ENCODE data around the gene MARCKSL1.

MARCKSL1 gene

DNA sequence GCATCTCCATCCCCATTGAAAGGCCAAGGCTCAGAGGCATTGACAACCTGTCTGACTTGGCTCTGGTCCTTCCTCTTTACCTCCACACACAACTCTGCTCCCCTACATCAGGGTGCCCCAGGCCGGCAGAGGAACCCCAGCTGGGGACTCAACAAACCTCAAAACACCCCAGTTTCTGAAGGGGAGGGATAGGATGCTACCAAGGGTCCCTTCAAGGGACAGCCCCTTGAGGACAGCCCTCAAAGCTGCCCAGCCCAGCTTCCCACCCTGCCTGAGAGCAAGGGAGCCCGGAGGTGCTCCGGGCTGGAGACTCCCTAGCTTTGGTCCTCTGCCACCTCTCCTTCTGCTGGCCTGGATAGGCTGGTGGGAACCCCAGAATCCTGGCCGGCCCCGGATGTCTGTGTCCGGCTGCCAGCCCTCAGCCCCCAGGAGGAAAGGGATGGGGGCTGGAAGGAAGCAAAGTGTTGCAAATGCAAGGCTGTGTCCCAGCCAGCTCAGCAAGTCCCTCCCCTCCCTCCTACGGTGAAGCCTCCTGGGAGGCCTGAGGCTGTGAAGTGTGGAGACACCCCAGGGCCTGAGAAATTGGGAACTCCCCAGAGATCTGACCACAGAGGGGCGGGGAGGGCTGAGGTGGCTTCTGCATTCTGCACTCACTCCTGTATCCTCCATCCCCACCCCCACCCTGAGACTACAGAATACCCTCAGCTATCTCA lies 1.1 kb upstream of the MARCKSL1 start:
- H3K9ac ChIP-seq (ENCODE audit: low read length), result no peak overlapping the region
- H3K27me3 ChIP-seq (ENCODE audit: insufficient read depth, low read length), result no peaks in the 10 kb centered on the region
- no peak overlapping the region for H3K23ac ChIP-seq (ENCODE audit: low read length)
- H4K8ac ChIP-seq (ENCODE audit: low read depth, low read length), result no peak overlapping the region
- no CpG with 5 or more reads among the region's 8 CpGs for WGBS (ENCODE audit: extremely low coverage, insufficient coverage, insufficient read length)
- H2BK5ac ChIP-seq (ENCODE audit: low read depth, low read length, poor library complexity), result no peak overlapping the region
- no peak overlapping the region for H4K12ac ChIP-seq (ENCODE audit: low read depth, low read length)
- peak in 1 of 2 donors; percentile 41 for DNase-seq
- no peak overlapping the region for H2BK12ac ChIP-seq (ENCODE audit: low read length)
- H3K4me2 ChIP-seq (ENCODE audit: low read length), result peak overlapping the region; percentile 60
- no peak overlapping the region for H3K14ac ChIP-seq (ENCODE audit: low read length)
- H3K79me2 ChIP-seq (ENCODE audit: control insufficient read depth, insufficient read depth, low read length, poor library complexity), result peaks cover 16% of the 10 kb centered on the region
- H3K36me3 ChIP-seq (ENCODE audit: control insufficient read depth in 1 of 2, insufficient read depth in 2 of 2, low read length in 2 of 2), result peaks cover 15 to 20% of the 10 kb centered on the region in 2 experiments
- no peak overlapping the region for H2AFZ ChIP-seq (ENCODE audit: insufficient read depth, low read length, poor library complexity)
- no peak overlapping the region for H3K4me3 ChIP-seq (ENCODE audit: low read depth, low read length)
- no peak overlapping the region for H2AK5ac ChIP-seq (ENCODE audit: low read length)
- no peak overlapping the region for H3K4ac ChIP-seq (ENCODE audit: low read depth, low read length)
- no peak overlapping the region for H2BK120ac ChIP-seq (ENCODE audit: insufficient read depth, low read length, poor library complexity)
- no peak overlapping the region for H3K18ac ChIP-seq (ENCODE audit: low read length)
- H3K27ac ChIP-seq (ENCODE audit: low read depth, low read length), result no peak overlapping the region
- H3K9me3 ChIP-seq (ENCODE audit: insufficient read depth, low read depth, low read length), result no peaks in the 10 kb centered on the region
- peaks cover 30% of the 10 kb centered on the region for H3K79me1 ChIP-seq (ENCODE audit: low read length)
- peak overlapping the region; percentile 75 for H4K91ac ChIP-seq (ENCODE audit: low read depth, low read length)
- peaks cover 58 to 68% of the 10 kb centered on the region in 2 experiments for H3K4me1 ChIP-seq (ENCODE audit: control insufficient read depth in 1 of 2, insufficient read depth in 2 of 2, low read length in 2 of 2)

- no peaks in the 10 kb centered on the region for H3K27me3 ChIP-seq (ENCODE audit: insufficient read depth, low read length)
- no peak overlapping the region for H2BK5ac ChIP-seq (ENCODE audit: low read depth, low read length, poor library complexity)
- H4K91ac ChIP-seq (ENCODE audit: low read depth, low read length), result peak overlapping the region; percentile 75
- no peak overlapping the region for H3K9ac ChIP-seq (ENCODE audit: low read length)
- no peak overlapping the region for H2AFZ ChIP-seq (ENCODE audit: insufficient read depth, low read length, poor library complexity)
- no peak overlapping the region for H3K4ac ChIP-seq (ENCODE audit: low read depth, low read length)
- H3K79me2 ChIP-seq (ENCODE audit: control insufficient read depth, insufficient read depth, low read length, poor library complexity), result peaks cover 16% of the 10 kb centered on the region
- H3K14ac ChIP-seq (ENCODE audit: low read length), result peak overlapping the region; percentile 29
- peak overlapping the region; percentile 50 for H3K4me3 ChIP-seq (ENCODE audit: low read depth, low read length)
- no peak for DNase-seq
- no peak overlapping the region for H2BK12ac ChIP-seq (ENCODE audit: low read length)
- H3K79me1 ChIP-seq (ENCODE audit: low read length), result peaks cover 33% of the 10 kb centered on the region
- no peak overlapping the region for H2AK5ac ChIP-seq (ENCODE audit: low read length)
- H3K4me1 ChIP-seq (ENCODE audit: control insufficient read depth in 1 of 2, insufficient read depth in 2 of 2, low read length in 2 of 2), result peaks cover 63 to 69% of the 10 kb centered on the region in 2 experiments
- H4K12ac ChIP-seq (ENCODE audit: low read depth, low read length), result no peak overlapping the region
- no peaks in the 10 kb centered on the region for H3K9me3 ChIP-seq (ENCODE audit: insufficient read depth, low read depth, low read length)
- peaks cover 21 to 26% of the 10 kb centered on the region in 2 experiments for H3K36me3 ChIP-seq (ENCODE audit: control insufficient read depth in 1 of 2, insufficient read depth in 2 of 2, low read length in 2 of 2)
- no CpG with 5 or more reads among the region's 15 CpGs for WGBS (ENCODE audit: extremely low coverage, insufficient coverage, insufficient read length)
- H4K8ac ChIP-seq (ENCODE audit: low read depth, low read length), result peak overlapping the region; percentile 18
- peak overlapping the region; percentile 60 for H3K4me2 ChIP-seq (ENCODE audit: low read length)
- no peak overlapping the region for H3K27ac ChIP-seq (ENCODE audit: low read depth, low read length)
- peak overlapping the region; percentile 31 for H2BK120ac ChIP-seq (ENCODE audit: insufficient read depth, low read length, poor library complexity)
- H3K23ac ChIP-seq (ENCODE audit: low read length), result no peak overlapping the region
- no peak overlapping the region for H3K18ac ChIP-seq (ENCODE audit: low read length)
Observed at GRCh38 chr1:32336591-32336932, 529 bp upstream of the MARCKSL1 start.

GRCh38 chr1:32335535-32335789 lies 571 bp downstream of the MARCKSL1 start:
- H3K27me3 ChIP-seq (ENCODE audit: insufficient read depth, low read length), result no peaks in the 10 kb centered on the region
- no CpG with 5 or more reads among the region's 34 CpGs for WGBS (ENCODE audit: extremely low coverage, insufficient coverage, insufficient read length)
- H4K91ac ChIP-seq (ENCODE audit: low read depth, low read length), result peak overlapping the region; percentile 95
- peak overlapping the region; percentile 96 for H3K9ac ChIP-seq (ENCODE audit: low read length)
- H3K4me1 ChIP-seq (ENCODE audit: control insufficient read depth in 1 of 2, insufficient read depth in 2 of 2, low read length in 2 of 2), result peaks cover 59 to 67% of the 10 kb centered on the region in 2 experiments
- H3K23ac ChIP-seq (ENCODE audit: low read length), result no peak overlapping the region
- peak overlapping the region; percentile 96 for H3K4me3 ChIP-seq (ENCODE audit: low read depth, low read length)
- H2BK12ac ChIP-seq (ENCODE audit: low read length), result no peak overlapping the region
- DNase-seq, result no peak
- H3K27ac ChIP-seq (ENCODE audit: low read depth, low read length), result peak overlapping the region; percentile 73
- H3K14ac ChIP-seq (ENCODE audit: low read length), result peak overlapping the region; percentile 50
- H2BK5ac ChIP-seq (ENCODE audit: low read depth, low read length, poor library complexity), result peak overlapping the region; percentile 23
- H2BK120ac ChIP-seq (ENCODE audit: insufficient read depth, low read length, poor library complexity), result no peak overlapping the region
- H3K79me2 ChIP-seq (ENCODE audit: control insufficient read depth, insufficient read depth, low read length, poor library complexity), result peaks cover 16% of the 10 kb centered on the region
- peak overlapping the region; percentile 27 for H3K18ac ChIP-seq (ENCODE audit: low read length)
- no peak overlapping the region for H3K4me2 ChIP-seq (ENCODE audit: low read length)
- H3K36me3 ChIP-seq (ENCODE audit: control insufficient read depth in 1 of 2, insufficient read depth in 2 of 2, low read length in 2 of 2), result peaks cover 28 to 37% of the 10 kb centered on the region in 2 experiments
- H3K9me3 ChIP-seq (ENCODE audit: insufficient read depth, low read depth, low read length), result no peaks in the 10 kb centered on the region
- no peak overlapping the region for H2AFZ ChIP-seq (ENCODE audit: insufficient read depth, low read length, poor library complexity)
- no peak overlapping the region for H2AK5ac ChIP-seq (ENCODE audit: low read length)
- H4K8ac ChIP-seq (ENCODE audit: low read depth, low read length), result no peak overlapping the region
- peaks cover 33% of the 10 kb centered on the region for H3K79me1 ChIP-seq (ENCODE audit: low read length)
- H3K4ac ChIP-seq (ENCODE audit: low read depth, low read length), result peak overlapping the region; percentile 87
- H4K12ac ChIP-seq (ENCODE audit: low read depth, low read length), result no peak overlapping the region

- Histone ChIP-seq H3K23ac (ENCODE audit: low read length) (no peak overlapping the region), H3K4me2 (ENCODE audit: low read length) (peak overlapping the region; percentile 76), H3K18ac (ENCODE audit: low read length) (peak overlapping the region; percentile 37), H3K9ac (ENCODE audit: low read length) (peak overlapping the region; percentile 96), H4K91ac (ENCODE audit: low read depth, low read length) (peak overlapping the region; percentile 95), H3K4me1 (ENCODE audit: control insufficient read depth in 1 of 2, insufficient read depth in 2 of 2, low read length in 2 of 2) (peaks cover 56 to 62% of the 10 kb centered on the region in 2 experiments), H2BK12ac (ENCODE audit: low read length) (no peak overlapping the region), H3K4ac (ENCODE audit: low read depth, low read length) (peak overlapping the region; percentile 87), H2AFZ (ENCODE audit: insufficient read depth, low read length, poor library complexity) (no peak overlapping the region), H3K79me2 (ENCODE audit: control insufficient read depth, insufficient read depth, low read length, poor library complexity) (peaks cover 16% of the 10 kb centered on the region), H4K12ac (ENCODE audit: low read depth, low read length) (no peak overlapping the region), H3K9me3 (ENCODE audit: insufficient read depth, low read depth, low read length) (no peaks in the 10 kb centered on the region), H3K79me1 (ENCODE audit: low read length) (peaks cover 32% of the 10 kb centered on the region), H4K8ac (ENCODE audit: low read depth, low read length) (no peak overlapping the region), H3K36me3 (ENCODE audit: control insufficient read depth in 1 of 2, insufficient read depth in 2 of 2, low read length in 2 of 2) (peaks cover 30 to 41% of the 10 kb centered on the region in 2 experiments), H3K4me3 (ENCODE audit: low read depth, low read length) (peak overlapping the region; percentile 96), H3K27ac (ENCODE audit: low read depth, low read length) (peak overlapping the region; percentile 73), H2BK5ac (ENCODE audit: low read depth, low read length, poor library complexity) (peak overlapping the region; percentile 8), H3K27me3 (ENCODE audit: insufficient read depth, low read length) (no peaks in the 10 kb centered on the region), H2BK120ac (ENCODE audit: insufficient read depth, low read length, poor library complexity) (no peak overlapping the region), H3K14ac (ENCODE audit: low read length) (peak overlapping the region; percentile 50), H2AK5ac (ENCODE audit: low read length) (no peak overlapping the region)
- peak in 1 of 2 donors; percentile 54 for DNase-seq
- no CpG with 5 or more reads among the region's 46 CpGs for WGBS (ENCODE audit: extremely low coverage, insufficient coverage, insufficient read length)
Observed at GRCh38 chr1:32334864-32335534, 1.0 kb downstream of the MARCKSL1 start.
